ENCODE measurements around the gene ZNF653.
A peak's percentile ranks its signal among the peaks of the same experiment; 100 is the strongest.
"Not testable (repeated sequence)": the region's sequence is repeated elsewhere in the genome, so short reads cannot be mapped to it uniquely, and the experiment has no call there.

The ZNF653 gene

DNA sequence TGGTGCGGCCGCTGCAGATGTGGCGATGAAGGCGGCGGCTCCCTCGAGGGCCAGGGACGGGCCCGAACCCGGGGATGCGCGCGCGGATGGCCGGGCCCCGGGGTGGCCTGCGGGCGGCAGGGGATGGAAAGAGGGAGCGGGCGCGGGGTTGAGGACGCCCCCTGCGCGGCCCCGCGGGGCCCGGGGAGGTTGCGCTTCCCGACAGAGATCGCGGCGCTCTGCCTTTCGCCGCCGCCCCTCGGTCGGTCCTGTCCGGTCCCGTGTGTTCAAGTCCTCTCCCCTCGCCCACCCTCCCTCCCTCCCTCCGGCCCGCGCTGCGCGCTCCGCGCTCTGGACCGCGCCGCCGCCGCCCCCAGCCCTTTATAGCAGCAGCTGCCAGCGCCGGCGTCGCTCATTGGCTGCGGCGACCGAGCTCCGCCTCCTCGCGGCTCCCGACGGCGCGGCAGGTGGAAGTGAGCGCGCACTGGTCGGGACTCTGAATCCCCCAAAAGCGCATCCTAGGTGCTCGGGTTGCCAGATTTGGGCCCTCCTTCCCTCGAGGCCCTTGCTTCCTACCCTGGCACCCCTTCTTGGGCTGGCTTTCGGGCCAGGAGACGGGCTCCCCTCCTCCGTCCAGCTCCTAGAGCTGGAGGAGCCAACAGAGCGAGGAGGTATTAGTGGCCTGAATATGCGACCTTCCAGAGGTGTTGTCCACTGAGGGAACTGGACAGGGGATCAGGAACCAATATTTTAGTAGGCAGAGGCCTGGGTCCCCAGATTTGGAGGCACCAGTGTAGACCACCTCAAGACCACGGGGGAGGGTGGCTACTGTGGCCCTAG lies 24.7 kb downstream of the ZNF653 start, which contains the start of gene ELAVL3:
ELAVL3 (minus strand) TSS at position 332 of the 819 bp plus-strand sequence. CDS start 438 bp downstream, outside the sequence.
- DNase-seq = peak; percentile 61

DNA sequence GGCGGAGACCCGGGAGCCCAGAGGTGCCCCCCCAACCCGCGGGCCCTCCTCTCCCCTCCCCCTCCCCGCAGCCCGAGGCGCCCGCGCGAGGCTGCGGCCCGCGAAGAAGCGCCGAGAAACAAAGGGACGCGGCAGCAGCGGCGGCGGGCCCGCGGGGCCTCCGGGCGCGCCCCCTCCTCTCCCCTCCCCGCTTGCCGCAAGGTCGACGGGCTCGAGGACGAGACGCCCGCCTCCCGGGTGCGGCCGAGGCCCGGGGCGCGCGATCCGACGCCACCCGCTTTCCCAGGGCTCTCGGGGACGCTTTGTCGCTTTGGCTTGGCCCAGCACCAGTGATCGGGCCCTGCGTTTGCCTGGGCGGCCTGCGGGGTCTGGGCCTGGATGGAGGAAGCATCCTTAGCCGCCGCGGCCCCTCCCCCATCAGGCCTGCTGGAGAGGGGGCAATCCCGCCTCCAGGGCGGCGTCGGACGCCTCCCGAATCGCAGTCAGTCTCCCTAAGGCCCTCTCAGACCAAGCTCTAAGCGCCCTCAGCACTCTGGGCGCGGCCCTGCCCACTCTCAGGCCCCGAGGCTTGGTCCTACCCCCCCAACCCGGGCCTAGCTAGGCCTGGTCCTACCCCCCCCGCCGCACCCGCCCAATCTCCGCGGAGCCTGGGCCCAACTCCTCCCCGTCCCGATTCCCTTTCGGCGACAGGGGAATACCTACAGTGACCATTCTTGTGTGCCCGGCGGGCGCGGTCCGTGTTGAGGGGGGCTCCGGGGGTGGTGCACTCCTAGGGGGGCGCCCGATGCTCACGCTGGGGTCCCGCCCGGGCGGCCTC lies 25.5 kb downstream of the ZNF653 start:
- no peak for DNase-seq

DNA sequence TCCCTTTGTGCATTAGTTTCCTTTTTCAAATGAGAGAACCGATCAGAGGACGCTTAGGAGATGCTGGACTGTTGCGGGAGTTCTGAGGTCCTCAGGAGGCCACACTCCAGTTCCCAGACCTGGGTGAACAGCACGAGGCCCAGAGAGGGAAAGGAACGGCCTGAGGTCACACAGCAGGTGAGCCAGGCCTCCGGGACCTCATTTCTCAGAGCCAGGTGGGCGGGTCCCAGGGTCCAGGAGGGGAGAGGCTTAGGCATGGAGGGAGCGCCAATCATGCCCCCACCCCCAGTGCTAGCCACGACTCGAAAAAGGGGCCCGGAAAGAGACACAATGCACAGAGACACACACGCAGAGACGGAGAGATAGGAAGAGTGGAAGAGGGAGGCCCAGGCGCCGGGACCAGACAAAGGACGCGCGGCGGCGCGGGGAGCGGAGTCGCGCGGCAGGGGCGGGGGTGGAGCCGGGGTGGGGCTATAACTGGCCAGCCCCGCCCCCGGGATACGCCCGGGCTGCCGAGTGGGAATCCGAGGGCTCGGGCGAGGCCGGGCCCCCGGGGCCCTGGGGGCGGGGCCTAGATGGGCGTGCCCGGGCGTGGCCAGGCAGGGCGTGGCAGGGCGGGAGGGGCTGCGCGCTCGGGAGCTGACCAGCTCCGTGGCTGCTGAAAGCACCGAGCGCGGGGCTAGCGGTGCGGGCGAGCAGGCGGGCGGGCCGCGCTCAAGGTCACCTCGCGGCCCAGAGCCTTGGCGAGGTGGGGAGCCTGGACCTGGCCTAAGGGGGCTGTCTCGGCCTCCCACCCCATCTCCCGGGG lies 26.3 kb downstream of the ZNF653 start:
- DNase-seq = no peak

DNA sequence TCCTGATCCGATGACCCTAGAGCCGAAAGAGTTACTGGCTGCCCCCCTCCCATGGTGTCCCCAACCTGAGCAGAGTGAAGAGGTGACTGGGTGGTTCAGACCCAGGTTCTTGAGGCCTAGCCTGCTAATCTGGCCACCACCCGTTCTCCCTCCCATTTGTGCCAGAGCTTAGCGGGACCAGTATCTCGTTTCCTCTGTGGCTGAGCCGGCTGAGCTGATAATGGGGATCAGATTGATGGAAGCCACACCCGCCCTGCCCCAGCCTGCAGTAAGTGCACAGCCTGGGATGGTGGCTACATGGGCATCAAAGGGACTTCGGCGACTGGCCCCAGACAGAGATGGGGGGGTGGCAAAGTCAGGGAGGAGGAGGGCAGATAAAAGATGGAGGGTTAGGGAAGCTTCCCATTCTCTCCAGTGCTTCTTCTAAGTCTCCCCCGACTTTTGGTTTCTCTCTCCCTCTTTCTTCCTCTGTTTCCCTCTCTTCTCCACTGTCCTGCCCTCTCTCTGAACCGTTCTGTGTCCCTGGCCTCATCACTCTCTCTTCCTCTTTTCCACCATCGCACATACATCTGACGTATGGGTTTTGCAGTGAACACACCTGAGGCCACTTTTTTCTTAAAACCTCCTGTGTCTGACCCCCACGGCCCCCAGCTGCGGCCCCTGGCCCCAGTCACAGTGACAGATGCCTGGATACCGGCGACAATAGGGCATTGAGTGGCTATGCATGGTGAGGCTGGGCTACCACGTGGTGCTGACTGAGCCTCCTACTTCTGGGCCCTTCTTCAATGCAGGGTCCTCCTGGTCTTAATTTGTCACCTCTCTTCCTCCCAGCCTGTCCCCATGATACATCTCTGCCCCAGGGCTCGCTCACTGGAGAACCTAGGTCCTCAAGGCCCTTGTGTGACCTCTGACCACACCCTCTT lies 27.2 kb downstream of the ZNF653 start:
- DNase-seq = no peak

DNA sequence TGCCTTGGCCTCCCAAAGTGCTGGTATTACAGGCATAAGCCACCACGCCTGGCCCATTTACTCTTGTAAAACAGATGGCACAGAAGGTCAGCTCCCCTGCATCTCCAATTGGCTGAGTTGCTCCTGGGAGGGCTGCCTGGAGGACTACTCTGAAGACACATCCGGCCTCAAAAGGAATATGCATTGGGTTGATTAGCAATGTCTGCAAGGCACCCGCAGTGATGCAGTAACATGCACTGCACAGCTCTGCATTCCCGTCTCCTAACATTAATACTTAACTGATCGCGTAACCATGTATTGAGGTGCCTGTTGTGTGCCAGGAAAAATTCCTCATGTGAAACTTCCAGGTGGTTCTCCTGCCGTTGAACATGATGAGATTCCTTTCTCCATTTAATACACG lies 29.8 kb downstream of the ZNF653 start:
- DNase-seq = no peak

DNA sequence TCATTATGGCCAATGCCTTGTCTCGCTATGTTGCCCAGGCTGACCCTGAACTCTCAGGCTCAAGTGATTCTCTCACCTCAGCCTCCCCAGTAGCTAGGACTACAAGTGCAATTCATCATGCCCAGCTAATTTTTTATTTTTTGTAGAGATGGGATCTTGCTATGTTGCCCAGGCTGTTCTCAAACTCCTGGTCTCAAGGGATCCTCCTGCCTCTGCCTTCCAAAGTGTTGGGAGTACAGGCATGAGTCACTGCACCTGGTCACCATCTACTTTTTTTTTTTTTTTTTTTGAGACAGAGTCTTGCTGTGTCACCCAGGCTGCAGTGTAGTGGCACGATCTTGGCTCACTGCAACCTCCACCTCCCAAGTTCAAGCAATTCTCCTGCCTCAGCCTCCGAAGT lies 30.3 kb downstream of the ZNF653 start:
- not testable (repeated sequence) for DNase-seq

DNA sequence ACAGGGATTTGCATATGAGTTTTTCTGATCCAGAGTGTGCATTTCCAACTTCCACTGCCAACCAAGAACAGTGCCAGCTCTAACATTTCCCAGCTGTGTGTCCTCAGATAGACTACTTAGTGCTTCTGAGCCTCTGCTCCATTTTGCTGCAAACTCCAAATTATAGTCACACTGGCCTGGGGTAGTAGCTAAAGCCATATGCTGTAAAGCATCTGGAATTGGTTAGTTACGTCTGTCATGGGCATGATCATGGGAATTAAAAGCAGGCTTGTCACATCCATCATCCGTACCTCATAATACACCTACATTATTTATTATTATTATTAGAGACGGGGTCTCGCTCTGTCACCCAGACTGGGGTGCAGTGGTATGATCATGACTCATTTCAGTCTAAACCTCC lies 31.9 kb downstream of the ZNF653 start:
- DNase-seq = no peak

DNA sequence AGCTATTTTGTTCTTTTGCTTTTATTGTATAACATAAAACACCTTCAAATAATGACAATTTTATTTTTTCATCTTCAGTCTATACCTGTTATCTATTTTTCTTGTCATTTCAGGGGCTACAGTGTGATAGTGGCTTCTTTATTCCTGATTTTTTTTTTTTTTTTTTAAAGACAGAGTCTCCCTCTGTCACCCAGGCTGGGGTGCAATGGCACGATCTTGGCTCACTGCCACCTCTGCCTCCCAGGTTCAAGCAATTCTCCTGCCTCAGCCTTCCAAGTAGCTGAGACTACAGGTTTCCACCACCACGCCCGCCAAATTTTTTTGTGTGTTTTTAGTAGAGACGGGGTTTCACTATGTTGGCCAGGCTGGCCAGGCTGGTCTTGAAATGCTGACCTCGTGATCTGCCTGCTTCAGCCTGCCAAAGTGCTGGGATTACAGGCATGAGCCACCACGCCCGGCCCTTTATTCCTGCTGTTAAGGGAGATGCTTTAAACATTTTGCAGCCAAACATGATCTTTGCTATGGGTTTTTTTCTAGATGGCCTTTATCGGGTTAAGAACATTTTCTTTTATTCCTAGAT lies 37.3 kb downstream of the ZNF653 start:
- not testable (repeated sequence) for DNase-seq

DNA sequence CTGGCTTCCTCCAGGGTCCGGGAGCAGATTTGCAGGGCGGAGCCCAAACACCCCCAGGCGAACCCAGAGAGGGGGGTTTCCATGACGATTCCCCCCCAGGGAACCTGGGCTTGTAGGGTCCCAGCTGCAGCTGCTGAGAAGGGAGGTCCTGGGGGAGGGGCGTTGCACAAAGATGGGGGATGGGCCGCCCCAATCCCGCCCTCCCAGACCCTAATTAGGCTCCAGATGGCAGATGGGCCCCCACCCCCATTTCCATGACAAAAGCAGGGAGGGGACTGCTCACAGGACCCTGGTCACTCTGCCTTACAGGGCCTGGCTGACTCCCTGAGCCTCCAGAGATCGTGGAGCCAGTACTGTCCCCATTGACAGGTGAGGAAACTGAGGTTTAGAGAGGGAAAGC lies 40.0 kb downstream of the ZNF653 start:
- peak; percentile 37 for DNase-seq

DNA sequence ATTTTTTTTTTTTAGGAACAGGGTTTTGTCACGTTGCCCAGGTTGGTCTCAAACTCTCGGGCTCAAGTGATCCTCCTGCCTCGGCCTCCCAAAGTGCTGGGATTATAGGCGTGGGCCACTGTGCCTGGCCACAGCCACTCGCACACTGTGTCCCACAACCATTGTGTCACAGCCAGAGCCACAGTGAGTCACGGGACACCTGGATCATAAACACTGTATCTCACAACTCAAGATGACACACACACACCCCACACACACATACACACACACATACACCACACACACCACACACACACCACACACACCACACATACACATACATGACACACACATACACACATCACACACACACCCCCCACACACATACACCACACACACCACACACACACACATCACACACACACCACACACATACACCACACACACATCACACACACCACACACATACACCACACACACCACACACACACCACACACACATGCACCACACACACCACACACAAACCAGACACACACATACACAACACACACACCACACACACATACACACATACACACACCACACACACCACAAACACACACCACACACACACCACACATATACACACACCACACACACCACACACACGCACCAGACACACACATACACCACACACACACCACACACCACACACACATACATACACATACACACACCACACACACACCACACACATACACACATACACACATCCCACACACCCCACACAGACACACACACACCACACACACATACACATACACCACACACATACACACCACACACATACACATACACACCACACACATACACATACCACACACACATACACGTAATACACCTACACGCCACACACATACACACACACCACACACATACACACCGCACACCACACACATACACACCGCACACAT lies 41.0 kb downstream of the ZNF653 start:
- no peak for DNase-seq

DNA sequence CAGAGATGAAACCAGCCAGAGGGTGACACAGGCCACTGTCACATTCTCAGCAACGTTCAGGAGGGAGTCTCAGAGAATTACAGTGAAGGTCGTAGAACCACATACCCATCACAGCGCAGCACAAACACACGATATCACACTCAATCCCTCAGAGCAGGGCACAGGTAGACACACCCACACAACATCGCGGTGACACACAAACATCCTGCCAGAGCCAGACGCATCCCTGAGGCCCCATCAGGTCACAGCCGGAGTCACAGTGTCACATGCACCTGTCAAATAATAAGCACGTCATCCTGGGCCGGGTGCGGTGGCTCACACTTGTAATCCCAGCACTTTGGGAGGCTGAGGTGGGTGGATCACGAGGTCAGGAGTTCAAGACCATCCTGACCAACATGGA lies 42.2 kb downstream of the ZNF653 start:
- DNase-seq = no peak

DNA sequence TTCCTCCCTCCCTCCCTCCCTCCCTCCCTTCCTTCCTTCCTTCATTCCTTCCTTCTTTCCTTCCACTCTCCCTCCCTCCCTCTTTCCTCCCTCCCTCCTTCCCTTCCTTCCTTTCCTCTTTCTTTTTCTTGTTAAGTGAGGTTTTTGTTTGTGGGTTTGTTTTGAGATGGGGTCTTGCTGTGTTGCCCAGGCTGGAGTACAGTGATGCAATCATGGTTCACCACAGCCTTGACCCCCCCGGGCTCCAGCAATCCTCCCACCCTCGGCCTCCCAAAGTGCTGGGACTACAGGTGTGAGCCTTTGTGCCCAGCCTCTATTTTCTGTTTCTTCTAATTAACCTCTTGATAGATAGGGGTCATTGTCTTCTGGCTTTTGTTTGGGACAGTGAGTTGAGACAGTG lies 44.2 kb downstream of the ZNF653 start:
- DNase-seq = no peak

DNA sequence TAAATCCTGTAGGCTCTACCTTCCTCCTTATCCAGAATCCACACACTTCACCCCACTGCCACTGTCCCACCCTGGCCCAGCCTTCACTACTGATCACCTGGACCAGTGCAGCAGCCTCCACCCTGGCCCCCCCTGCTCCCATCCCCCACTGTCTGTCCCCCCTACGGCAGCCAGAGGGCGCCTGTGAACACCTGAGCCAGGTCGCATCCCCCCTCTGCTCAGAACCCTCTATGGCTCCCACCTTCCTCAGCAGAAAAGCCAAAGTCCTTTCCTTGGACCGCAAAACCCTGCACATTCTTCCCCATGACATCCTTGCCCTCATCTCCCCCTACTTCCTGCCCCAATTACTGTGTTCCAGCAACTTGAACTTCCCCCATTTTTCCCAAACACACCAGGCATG lies 45.4 kb downstream of the ZNF653 start:
- DNase-seq = no peak

DNA sequence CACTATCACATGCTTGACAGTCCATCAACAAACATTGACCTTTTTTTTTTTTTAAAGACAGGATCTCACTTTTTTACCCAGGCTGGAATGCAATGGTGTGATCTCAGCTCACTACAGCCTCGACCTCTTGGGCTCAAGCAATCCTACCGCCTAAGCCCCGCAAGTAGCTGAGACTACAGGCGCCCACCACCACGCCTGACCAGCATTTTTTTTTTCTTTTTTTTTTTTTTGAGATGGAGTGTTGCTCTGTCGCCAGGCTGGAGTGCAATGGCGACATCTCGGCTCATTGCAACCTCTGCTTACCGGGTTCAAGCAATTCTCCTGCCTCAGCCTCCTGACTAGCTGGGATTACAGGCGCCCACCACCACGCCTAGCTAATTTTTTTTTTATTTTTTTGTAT lies 46.7 kb downstream of the ZNF653 start:
- DNase-seq = not testable (repeated sequence)

DNA sequence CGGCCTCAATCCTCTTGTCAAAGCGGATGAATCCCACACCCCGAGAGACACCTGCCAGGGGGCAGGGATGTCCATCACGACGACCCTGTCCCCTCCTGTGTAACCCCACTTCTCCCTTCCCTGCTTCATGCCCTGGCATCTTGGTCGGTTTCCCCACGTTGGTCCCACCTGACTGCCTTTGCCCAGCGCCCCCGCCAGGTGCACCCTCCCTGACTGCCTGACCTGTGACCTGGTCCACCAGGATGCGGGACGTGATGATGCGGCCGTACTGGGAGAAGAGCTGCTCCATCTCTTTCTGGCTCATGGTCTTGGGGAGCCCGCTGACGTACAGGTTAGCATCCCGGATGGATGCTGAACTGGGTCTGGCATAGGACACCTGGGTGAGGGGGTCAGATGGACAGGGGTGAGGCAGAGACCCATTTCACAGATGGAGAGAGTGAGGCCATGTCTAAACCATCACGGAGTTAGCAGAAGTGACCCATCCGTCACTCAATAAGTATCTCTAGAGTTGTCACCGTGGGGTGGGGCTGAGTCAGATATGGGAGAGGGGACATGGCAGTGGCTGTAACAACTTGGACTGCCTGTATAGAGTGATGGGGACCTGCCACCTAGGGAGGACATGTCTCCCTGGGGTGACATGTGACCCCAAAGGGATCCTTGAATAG lies 47.3 kb downstream of the ZNF653 start:
- DNase-seq = no peak

DNA sequence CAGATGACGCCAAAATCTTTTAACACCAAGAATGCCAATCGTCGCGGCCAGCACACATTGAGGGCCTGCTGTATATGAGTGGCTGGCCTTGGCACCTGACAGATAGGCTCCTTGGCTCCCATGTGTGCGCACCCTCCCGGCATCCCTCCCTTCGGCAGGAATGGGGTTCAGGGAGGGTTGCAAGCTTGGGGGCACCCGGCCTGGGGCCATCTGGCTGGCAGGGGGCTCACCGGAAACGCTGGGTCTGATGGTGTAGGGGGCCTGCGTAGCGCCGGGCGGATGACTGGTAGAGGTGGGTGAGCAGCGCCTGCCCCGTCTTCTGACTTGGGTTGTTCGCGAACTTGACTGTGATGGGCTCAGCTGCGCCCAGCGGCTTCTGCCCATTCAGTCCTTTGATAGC lies 47.8 kb downstream of the ZNF653 start:
- no peak for DNase-seq

DNA sequence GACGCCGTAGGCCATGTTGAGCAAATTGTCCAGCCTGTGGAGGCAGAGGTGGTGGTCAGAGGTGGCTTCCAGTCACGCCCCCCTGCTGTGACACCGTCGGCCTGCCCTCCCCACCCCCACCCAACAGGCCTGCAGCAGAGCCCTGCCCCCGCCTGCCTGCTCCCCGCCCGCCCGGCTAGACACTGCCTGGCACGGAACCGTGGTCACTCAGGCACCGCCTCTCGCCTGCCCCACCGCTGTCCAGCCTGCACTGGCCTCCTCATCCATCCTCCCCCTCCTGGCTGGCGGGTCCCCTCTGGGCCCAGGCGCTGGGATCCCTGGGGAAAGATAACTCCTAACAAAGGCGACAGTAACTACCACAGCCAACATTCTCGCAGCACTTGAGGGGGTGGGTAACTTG lies 48.5 kb downstream of the ZNF653 start:
- DNase-seq = no peak

DNA sequence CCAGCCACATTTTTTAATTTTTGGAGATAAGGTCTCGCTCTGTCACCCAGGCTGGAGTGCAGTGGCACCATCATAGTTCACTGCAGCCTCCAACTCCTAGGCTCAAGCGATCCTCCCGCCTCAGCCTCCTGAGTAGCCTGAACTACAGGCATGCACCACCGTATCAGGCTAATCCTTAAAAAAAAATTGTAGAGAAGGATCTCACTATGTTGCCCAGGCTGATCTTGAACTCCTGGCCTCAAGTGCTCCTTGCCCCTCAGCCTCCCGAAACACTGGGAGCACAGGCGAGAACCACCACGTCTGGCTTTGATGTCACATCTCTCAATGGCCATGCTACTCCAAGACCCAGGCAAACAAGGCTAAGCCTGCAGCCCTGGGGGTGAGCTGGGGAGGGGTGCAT lies 49.0 kb downstream of the ZNF653 start:
- no peak for DNase-seq

DNA sequence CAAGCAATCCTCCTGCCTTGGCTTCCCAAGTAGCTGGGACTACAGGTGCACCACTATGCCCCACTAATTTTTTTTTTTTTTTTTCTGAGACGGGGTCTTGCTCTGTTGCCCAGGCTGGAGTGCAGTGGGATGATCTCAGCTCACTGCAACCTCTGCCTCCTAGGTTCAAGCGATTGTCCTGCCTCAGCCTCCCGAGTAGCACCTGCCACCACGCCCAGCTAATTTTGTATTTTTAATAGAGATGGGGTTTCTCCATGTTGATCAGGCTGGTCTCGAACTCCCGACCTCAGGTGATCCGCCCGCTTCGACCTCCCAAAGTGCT lies 50.4 kb downstream of the ZNF653 start:
- not testable (repeated sequence) for DNase-seq

Data from NCI-H2171 treated with DMSO at 0.1 percent for 48 hours (cell line).